ENCODE measurements around the gene CKAP2L.

- no peak for TF ChIP-seq CTCF (IDR thresholded peaks at IDR 0.05 in 4 of 5, conservative IDR thresholded peaks at IDR 0.05 in 1 of 5)
- TF ChIP-seq POLR2A (IDR thresholded peaks at IDR 0.05): no peak
Observed at GRCh38 chr2:112713585-112713925, 50.9 kb downstream of the CKAP2L start.
